OCI-LY7 (cell line): ENCODE results near the gene SEMA4D.

Source experiments
- EZH2phosphoT487 ChIP-seq: fragments of 200-600 bp; sonication (generic); IDR thresholded peaks from 2 replicates; pipeline ENCODE4 v1.6.1; 2018; ENCODE audit warnings: low read depth, borderline replicate concordance, mild to moderate bottlenecking, mixed run types, antibody characterized with exemption, low read length, moderate library complexity, mixed read lengths
- TF ChIP-seq, protein P1 (sequence below): fragments of 200-600 bp; sonication (generic); conservative IDR thresholded peaks from 2 replicates; pipeline ENCODE4 v1.5.1; 2014; ENCODE audit warnings: mild to moderate bottlenecking, antibody characterized with exemption, low read length, moderate library complexity, mixed read lengths

DNA sequence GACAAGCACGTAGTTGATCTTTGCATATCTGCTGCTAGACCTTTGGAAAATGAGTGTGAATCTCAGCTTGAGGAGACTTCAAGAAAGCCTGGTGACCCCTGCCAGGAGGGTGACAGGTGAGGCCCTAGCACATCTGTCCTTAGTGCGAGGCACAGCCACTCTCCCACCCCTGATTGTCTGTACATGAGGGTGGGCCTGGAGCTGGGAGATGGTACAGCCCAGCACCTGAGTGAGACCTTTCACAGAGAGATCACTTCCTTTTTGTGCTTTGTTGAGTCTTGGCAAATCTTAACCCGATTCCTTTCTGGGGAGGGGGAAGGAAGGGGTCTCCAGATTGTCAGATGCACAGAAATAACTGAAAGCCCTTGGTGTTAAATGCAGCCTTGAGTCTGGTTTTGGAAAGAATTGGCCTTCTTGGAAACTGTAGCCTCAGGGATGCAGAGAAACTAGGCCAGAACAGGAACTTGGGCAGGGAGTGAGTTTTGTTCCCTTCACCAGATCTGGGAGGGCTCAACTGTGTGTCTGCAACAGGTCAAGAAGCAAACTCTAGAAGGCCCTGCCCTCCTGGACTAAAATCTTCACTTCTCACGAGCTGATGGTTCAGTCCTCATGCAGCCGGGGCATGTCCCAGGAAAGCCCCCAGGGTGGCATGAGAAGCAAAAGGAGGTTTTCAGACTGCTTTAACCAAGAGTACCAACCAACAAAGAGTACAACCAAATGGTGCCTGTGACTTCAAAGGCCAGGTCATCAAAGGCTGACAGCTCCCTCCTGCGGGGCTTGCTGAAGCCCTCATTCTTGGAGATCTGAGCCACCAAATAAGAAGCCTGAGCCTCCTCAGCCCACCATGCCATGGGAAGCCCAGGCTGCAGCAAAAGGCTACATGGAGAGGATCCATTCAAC, 20.8 kb upstream of the SEMA4D start:
- TF ChIP-seq, protein P1, sequence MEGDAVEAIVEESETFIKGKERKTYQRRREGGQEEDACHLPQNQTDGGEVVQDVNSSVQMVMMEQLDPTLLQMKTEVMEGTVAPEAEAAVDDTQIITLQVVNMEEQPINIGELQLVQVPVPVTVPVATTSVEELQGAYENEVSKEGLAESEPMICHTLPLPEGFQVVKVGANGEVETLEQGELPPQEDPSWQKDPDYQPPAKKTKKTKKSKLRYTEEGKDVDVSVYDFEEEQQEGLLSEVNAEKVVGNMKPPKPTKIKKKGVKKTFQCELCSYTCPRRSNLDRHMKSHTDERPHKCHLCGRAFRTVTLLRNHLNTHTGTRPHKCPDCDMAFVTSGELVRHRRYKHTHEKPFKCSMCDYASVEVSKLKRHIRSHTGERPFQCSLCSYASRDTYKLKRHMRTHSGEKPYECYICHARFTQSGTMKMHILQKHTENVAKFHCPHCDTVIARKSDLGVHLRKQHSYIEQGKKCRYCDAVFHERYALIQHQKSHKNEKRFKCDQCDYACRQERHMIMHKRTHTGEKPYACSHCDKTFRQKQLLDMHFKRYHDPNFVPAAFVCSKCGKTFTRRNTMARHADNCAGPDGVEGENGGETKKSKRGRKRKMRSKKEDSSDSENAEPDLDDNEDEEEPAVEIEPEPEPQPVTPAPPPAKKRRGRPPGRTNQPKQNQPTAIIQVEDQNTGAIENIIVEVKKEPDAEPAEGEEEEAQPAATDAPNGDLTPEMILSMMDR: no peak
- no peak for TF ChIP-seq EZH2phosphoT487
